GM23248 (cell line): ENCODE results near the gene PLCB4.

ENCODE experiments used
- EZH2 ChIP-seq: fragments of 200-600 bp; sonication (generic); IDR thresholded peaks from 2 replicates; pipeline ENCODE4 v1.6.1; 2018; ENCODE audit warnings: antibody characterized with exemption, mild to moderate bottlenecking; ENCODE audit not compliant: insufficient read depth, poor library complexity, severe bottlenecking
- EZH2phosphoT487 ChIP-seq: fragments of 200-600 bp; sonication (generic); IDR thresholded peaks from 2 replicates; pipeline ENCODE4 v1.6.1; 2018; ENCODE audit warnings: antibody characterized with exemption, moderate library complexity, mild to moderate bottlenecking, low read depth; ENCODE audit not compliant: insufficient read depth

DNA sequence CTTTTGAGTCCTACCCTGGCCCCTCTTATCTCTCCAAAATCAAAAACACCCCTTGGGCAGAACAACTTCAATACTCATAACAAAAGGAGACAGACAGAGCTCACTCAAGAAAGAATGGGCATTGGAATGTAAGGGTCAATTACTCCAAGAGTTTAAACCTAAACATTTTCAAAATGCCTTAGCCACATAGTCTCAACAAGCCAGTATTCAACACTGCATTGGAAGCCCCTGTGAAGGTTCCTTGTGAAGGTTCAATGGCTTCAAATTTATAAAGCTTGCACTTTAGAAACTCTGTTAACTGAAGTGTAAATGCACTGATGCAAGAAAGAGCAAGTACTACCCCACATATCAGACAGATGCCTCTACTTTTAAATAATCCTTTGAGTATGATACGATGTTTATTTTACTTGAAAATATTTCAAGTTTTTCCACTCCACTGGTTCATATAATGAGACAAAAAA lies 306.4 kb downstream of the PLCB4 start:
- TF ChIP-seq EZH2 (no peak), EZH2phosphoT487 (no peak)
